ENCODE measurements around the gene NEO1.

The NEO1 gene

DNA sequence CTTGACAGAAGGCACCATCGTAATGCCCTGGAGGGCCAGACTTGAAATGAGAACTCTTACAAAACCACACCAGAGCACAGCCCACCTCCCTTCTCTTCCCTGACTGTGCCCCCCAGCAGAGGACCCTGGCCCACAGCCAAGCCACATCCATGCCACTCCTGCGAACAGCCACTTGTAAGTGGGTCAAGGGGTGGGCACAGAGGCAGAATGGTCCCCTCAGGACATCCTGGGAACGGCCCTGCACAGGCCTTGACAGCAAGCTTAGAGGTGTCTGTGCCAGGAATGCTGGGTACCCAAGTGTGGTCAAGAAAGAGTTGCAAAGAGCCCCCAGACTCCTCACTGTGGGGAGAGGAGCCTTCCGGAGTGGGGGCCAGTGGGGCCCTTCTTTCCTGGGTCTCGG, 283.2 kb downstream of the NEO1 start:
- DNase-seq: no peak

DNA sequence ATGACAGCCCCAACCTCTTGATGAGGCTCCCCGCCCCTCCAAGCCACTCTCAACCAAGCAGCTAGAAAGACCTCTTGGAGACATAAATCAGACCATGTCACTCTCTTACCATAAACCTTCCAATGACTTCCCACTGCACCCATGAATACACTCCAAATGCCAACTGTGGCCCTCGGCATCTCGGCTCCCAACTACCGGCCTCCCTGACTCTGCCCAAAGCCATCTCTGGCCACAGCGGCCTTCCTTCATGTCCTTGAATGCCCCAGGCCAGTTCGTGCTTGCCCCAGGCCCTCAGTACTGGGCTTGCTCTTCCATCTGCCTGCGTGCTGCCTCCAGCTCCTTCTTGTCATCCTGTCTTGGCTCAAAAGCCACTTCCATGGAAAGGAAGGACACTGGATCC, 284.5 kb downstream of the NEO1 start:
- DNase-seq: no peak

DNA sequence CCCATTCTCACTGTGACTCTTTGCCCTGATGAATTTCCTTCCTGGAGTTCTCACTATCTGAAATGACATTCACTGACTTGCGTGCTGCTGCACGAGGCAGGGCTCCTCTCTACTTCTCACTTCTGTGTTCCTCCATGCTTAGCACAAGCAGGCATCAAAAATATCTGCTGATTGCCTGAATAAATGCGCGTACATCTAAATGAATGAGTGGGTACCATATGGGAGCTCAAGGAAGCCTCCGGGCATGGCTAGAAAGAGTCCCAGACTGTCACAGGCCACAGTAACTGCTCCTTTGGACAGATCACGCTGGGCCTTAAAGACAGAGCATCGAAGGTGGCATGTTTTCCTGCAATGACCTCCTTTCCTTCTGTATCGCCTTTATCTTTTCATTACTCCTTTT, 284.9 kb downstream of the NEO1 start:
- DNase-seq: no peak

DNA sequence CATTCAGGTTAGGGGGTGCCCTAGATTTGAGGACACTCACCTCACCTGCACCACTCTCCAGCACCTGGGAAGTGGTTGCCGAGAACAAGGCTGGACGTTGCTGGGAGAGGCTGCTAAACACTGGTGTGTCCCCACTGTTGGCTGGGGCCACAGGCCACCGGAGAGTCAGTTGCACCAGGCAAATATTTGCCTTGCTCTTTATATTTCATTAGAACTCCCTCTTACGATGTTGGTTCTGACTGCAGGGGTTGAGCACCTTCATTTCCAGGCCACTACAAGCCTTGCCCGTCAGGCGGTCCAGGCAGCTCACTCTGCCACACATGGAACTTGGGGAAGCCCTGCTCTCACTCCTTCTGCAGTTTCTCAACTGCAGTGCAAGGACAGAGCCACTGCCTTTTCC, 285.8 kb downstream of the NEO1 start:
- no peak for DNase-seq

DNA sequence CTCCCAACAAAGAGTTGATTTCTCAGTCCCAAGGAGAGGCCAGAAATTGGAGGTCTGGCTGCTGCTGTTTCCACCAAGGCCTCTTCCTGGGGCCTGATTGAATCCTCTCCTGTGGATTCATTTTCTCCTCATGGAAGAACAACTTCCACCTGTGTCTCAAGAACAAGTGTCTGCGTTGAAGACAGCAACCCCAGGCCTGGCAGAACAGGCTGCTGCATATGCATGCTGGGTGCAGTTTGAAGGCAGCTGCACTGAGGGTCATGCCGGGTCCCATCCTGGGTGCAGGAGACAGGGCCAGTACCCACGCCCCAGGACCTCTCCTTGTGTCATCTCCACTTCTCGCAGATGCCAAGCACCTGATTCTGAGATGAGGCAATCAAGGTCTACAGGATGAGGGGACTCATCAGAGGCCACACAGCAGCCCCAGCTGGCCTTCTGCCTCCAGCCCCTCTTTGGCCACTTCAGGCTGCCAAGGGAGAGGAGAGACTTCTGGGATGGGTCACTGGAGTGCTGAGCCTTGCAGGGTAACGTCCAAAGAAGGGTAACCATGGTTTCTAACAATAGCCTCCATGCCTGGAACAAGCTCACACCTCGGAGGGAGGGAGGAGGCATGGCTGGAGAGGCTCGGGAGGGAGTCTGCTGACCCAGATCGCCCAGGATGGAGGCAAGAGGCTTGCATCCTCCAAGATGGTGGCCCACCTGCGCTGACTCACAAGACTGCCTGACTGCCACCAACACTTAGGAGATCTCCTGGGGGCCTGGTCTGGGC, 286.5 kb downstream of the NEO1 start:
- no peak for DNase-seq

DNA sequence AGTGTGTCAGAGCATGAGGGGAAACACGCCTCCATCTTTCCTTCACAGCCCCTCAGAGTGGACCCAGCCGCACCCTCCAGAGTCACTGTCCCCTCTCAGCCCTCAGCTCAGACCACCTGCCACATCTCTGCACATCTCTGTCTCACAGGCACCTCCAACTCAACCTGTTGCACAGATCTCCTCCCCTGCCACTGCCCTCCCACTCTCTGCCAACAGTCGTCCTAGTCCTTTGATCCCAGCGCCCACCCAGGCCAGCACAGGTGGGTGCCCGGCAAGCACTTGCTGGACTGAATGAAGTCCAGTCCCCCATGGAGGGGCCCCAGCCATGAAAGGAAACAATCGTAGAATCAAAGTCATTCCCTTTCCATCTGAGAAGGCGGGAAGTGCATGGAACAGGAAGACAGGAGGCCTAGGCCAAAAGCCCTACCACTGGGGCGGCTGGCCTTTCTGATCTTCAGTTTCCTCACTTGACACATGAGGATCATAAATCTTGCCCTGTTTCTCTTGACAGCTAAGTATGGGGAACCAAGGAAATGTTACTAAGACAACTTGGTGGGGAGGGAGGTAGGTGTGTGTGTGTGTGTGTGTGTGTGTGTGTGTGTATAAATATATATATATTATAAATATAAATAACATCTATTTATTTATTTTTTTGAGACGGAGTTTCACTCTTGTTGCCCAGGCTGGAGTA, 288.4 kb downstream of the NEO1 start:
- no peak for DNase-seq

DNA sequence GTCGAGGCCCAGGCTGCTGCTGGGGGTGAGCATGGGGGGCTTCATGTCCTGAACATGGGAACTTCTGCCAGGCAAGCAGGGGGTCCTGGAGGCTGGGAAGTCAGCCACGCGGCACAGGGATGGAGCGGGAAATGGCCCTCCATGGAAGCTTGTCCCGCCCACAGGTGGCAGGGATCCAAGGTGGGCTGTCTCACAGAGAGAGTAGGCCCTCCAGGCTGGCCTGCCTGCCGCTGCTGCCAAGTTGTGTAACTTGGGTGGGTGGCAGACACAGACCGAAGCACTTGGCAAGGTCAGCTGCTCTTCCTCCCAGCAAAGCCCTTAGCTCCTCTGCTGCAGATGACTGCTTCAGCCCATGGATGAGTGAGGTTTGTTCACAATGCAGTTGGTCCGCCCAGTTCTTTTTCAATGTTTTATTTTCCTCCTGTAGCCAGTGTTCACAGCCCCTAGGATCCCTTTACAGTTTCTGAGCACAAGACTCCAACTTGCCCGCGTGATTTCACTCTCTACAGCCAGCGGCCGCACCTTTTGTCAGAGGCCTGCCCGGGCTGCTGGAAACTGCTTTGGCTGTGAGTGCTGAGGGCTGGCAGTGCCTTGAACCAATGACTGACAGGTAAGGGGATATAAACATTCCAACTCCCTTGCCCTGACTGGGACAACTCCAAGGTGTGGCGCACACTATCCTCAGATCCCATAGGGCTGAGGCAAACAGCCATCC, 289.8 kb downstream of the NEO1 start:
- no peak for DNase-seq

DNA sequence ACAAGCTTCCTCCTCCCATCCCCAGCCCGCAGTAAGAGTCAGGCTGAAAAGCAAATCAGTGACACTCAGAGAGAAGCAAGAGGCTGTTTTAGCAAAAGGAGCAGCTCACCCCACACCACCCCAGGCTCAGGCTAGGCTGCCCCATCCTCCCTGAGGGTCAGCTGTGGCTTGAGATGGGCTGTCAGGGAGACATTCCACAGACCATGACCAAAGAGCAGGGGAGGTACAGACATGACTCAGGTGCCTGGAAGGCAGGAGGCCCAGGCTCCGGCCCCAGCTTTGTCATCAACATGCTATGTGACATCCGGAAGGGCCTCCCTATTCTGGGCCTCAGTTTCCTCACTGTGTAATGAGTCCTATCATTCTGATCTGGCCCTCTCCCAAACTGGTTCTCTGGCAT, 291.8 kb downstream of the NEO1 start:
- no peak for DNase-seq

DNA sequence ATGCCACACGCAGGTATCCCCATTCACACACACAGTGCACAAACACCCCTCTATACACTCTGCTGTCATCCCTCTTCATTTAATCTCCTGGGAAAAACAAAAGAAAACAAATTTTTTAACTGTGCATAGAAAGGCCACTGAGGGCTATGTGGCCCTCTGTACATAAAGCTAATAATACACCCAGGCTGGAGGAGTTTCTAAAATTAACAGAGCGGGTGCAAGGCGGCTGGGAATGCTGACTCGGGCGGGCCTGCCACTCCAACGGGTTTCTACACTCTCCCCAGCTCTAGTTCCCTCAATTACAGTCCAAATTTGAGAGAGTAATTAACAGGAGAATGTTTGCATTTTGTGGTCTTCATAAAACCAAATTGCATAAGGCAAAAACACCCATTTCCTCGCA, 293.4 kb downstream of the NEO1 start:
- no peak for DNase-seq

DNA sequence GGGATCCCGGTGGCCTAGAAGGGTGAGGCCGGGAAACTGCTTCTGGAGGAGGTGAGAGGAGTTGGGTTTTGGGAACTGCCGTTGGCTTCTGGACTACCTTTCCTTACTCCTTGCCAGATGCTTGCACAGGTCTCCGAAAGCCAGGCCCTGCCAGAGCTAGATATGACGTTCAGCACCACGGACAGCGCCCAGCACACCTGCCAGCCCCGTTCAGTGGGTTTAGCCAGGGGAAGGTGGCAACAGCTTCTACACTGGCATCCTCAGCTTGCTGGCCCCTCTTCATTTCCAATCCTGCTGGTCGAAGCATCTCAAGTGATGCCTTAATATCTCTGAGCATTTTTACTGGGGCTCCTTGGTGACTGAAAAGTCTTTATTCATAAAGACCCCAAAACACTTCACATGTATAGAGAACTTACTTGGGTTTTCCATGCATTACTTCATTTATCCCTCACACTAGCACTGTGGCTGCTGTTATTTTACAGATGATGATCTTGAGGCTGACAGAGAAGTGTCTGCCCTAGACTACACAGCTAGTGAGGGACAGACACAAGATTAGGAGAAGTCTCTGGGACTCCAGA, 294.6 kb downstream of the NEO1 start:
- DNase-seq: peak; percentile 61

DNA sequence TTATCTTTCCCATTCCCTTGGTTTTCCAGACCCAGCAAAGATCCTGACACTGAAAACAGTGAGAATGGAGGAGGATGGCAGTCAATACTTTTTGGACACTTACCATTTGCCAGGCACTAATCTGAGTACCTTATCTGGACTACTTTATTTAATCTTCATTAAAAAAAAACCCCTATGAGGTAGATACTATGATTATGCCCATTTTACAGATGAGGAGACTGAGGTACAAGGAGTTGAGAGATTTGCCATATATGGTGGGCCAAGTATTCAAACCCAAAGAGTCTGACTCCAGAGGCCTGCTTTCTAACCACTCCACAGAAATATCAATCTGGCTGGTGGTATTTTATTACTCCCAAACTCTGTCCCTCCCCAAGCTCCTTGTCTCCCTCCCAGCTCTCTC, 296.9 kb downstream of the NEO1 start:
- no peak for DNase-seq

DNA sequence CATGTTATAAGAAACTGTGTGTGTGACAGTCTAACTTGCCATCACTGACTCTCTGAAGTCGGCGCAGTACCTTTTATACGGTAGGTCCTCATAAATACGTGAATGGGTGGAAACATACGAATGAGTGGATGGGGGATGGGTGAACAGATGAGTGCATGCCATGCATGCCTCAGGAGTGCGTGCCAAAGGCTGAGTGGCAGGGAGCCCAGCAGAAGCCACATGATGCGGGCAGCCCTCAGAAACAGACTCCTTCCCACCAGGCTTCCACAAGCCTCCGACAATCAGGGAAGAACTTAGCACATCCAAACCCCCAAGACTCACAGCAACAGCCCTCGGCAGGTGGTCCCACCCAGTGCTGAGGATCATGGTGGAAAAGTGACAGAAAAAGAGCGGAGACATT, 299.8 kb downstream of the NEO1 start:
- no peak for DNase-seq

DNA sequence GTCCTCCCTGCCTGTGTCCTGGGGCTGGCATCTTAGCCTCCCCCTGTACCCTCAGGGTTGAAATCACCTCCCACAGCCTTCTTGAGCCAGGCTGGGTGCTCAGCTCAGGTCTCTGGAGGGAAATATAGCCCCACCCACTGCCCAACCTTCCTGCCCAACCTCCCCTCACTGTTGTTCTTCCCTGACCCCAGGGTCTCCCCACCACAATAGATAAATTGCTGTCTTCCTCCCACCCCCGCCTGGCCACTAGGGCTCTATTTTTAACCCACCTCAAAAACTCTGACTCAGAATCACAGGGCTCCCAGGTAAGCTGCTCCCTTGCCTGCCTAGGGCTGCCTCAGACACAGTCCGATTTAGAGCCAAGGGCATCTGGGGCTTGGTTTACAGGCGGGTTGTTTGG, 301.5 kb downstream of the NEO1 start:
- DNase-seq: no peak

DNA sequence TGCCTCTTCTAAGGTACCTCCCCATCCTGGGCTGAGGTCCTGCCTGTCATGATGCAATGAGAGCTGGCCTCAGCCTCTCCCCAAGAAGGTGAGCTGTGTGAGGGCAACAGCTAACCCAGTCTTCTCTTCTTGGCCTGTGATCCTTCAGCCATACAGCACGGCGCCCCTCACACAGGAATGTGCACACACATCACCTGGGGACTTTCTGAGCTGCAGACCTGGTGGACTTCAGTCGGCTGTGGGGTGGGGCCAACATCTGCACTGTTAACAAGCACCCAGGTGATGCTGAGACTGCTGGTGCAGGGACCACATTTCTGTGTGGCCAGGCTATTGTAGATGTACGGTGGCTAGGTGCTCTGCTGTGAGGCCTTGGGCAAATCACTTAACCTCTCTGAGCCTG, 302.0 kb downstream of the NEO1 start:
- DNase-seq: no peak

Measured in activated naive CD4-positive, alpha-beta T cell treated with Interleukin-2 at 50 U/mL for 16 hours (primary cell).